CD4-positive, alpha-beta T cell (primary cell): ENCODE data around the gene COQ8B. TPM values are rescaled to one million over a fixed set of nuclear protein-coding genes. Genes with fewer than 3 reads are reported as not detected.

Experiments used
- ATAC-seq: fragments of 200-7000 bp; cut with Tn5 transposase; one replicate; pipeline ENCODE4 v1.10.0; 2022; ENCODE audit warnings: mild to moderate bottlenecking; ENCODE audit not compliant: poor library complexity
- CTCF ChIA-PET: fragments of 350-600 bp; sonication (Branson Sonifier 250); formaldehyde crosslinking; loops from one replicate; lab custom pipeline; 2021; ENCODE audit warnings: antibody characterized with exemption, inconsistent platforms; lab: Charles Lee
- POLR2A ChIA-PET: fragments of 350-600 bp; sonication (Branson Sonifier 250); formaldehyde crosslinking; loops from one replicate; lab custom pipeline; 2021; ENCODE audit warnings: antibody characterized with exemption, inconsistent platforms; lab: Charles Lee
- DNase-seq, 14 experiments: peaks; one replicate each; pipeline ENCODE4 v3.0.0-alpha.2; 2013 to 2020; ENCODE audit warnings: mixed read lengths in 2 of 14
- H3K27ac ChIP-seq, 2 donors: one replicate each; pipeline versions ENCODE4 v1.5.1 to v1.7.0; 2013; ENCODE audit warnings: low read length in 2 of 2, low read depth in 1 of 2, mild to moderate bottlenecking in 1 of 2
- H3K27me3 ChIP-seq, 2 experiments: 1 replicate in 1 of 2; 2 replicates in 1 of 2; pipeline versions ENCODE4 v1.6.1 to v1.7.0; 2013; ENCODE audit warnings: low read length in 2 of 2, control low read depth in 1 of 2, mild to moderate bottlenecking in 1 of 2, moderate library complexity in 1 of 2; ENCODE audit not compliant: insufficient read depth in 2 of 2, control insufficient read depth in 1 of 2
- H3K36me3 ChIP-seq: one replicate; pipeline ENCODE4 v1.6.1; 2013; ENCODE audit warnings: low read length, control low read depth; ENCODE audit not compliant: insufficient read depth
- H3K4me1 ChIP-seq: one replicate; pipeline ENCODE4 v1.6.1; 2013; ENCODE audit warnings: low read length, control low read depth; ENCODE audit not compliant: insufficient read depth
- H3K4me3 ChIP-seq: one replicate; pipeline ENCODE4 v1.5.1; 2013; ENCODE audit warnings: mild to moderate bottlenecking, low read length, moderate library complexity
- H3K9me3 ChIP-seq, 2 experiments: 1 replicate in 1 of 2; 2 replicates in 1 of 2; pipeline versions ENCODE4 v1.6.1 to v1.7.0; 2013; ENCODE audit warnings: low read length in 2 of 2, mild to moderate bottlenecking in 2 of 2, control low read depth in 1 of 2, moderate library complexity in 1 of 2; ENCODE audit not compliant: control insufficient read depth in 1 of 2, insufficient read depth in 1 of 2
- H3K27ac Mint-ChIP-seq: one replicate; pipeline ENCODE4 v1.8.0; 2020; ENCODE audit warnings: mixed read lengths
- H3K27me3 Mint-ChIP-seq: one replicate; pipeline ENCODE4 v1.8.0; 2021; ENCODE audit warnings: mixed read lengths
- H3K36me3 Mint-ChIP-seq: one replicate; pipeline ENCODE4 v1.8.0; 2021; ENCODE audit warnings: low read depth, mixed read lengths
- H3K4me1 Mint-ChIP-seq: one replicate; pipeline ENCODE4 v1.8.0; 2021; ENCODE audit warnings: low read depth, mixed read lengths
- H3K4me3 Mint-ChIP-seq: one replicate; pipeline ENCODE4 v1.8.0; 2020; ENCODE audit warnings: mild to moderate bottlenecking, mixed read lengths
- H3K9me3 Mint-ChIP-seq: one replicate; pipeline ENCODE4 v1.8.0; 2020; ENCODE audit warnings: mixed read lengths
- CTCF ChIP-seq: fragments of 200-600 bp; IDR thresholded peaks from one replicate; pipeline ENCODE4 v1.8.0; 2022; ENCODE audit warnings: antibody characterized with exemption, mild to moderate bottlenecking
- intact Hi-C, 2 experiments: fragments of 100-400 bp; cut with DNase I in 1 of 2; cut with micrococcal nuclease in 1 of 2; formaldehyde crosslinking; loops; one replicate each; pipeline versions ENCODE4 v1.15.1 to v1.9.0; 2023 to 2025; cut with DNase I, micrococcal nuclease
- total RNA-seq, 174 experiments: library from RNA in 2 of 174; stranded (reverse) in 2 of 174; gene quantifications; one replicate each; pipeline ENCODE4 v1.2.3 and lab custom pipeline; 2021 to 2026

The COQ8B gene
- total RNA-seq, 2 experiments from 2014 or later, result 16.4 to 18.3 TPM

GRCh38 chr19:40668991-40669614, 47.6 kb downstream of the COQ8B start:
- intact Hi-C loops, result loop anchor here in 1 of 2 experiments (10.0 kb wide), 1 partner anchor 46 kb away; the partner anchor contains the start of genes COQ8B and ITPKC
- H3K9me3 Mint-ChIP-seq, result peaks cover 5% of the 10 kb centered on the region
- H3K27ac Mint-ChIP-seq, result no peak overlapping the region
- no peak for TF ChIP-seq CTCF
- POLR2A ChIA-PET, result no interaction called here
- H3K4me3 Mint-ChIP-seq, result no peak overlapping the region
- H3K27ac ChIP-seq, result no peak overlapping the region
- H3K36me3 Mint-ChIP-seq, result peaks cover 40% of the 10 kb centered on the region
- peaks cover 24% of the 10 kb centered on the region for H3K36me3 ChIP-seq
- H3K4me3 ChIP-seq, result no peak overlapping the region
- no peaks in the 10 kb centered on the region for H3K27me3 Mint-ChIP-seq
- H3K4me1 ChIP-seq, result peaks cover 2% of the 10 kb centered on the region
- CTCF ChIA-PET, result no interaction called here
- H3K4me1 Mint-ChIP-seq, result no peaks in the 10 kb centered on the region
- ATAC-seq (no peak), DNase-seq (no peak)
- H3K9me3 ChIP-seq, result peaks cover 4% of the 10 kb centered on the region in 2 experiments
- no peaks in the 10 kb centered on the region for H3K27me3 ChIP-seq

DNA sequence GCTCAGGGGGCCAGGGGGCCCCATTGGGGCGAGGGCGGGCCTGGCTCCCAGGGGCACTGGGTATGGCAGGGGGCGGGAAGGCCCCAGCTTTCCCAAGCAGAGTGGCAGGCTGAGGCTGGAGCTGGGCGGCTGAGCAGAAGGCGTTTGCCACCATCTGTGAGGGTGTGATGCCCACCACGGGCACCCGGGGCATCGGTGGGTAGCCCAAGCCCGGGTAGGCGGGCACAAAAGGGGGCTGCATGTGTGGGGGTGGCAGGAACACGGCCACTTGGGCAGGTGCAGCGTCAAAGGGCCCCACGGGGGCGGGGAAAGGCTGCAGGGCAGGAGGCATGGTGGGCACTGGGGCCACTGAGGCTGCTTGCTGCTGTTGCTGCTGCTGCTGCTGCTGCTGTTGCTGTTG, 49.1 kb downstream of the COQ8B start:
- ChIA-PET CTCF (no interaction called here), POLR2A (no interaction called here)
- peaks cover 11% of the 10 kb centered on the region for H3K4me1 ChIP-seq
- Mint-ChIP-seq H3K4me1 (peaks cover 14% of the 10 kb centered on the region), H3K9me3 (peaks cover 5% of the 10 kb centered on the region), H3K36me3 (peaks cover 40% of the 10 kb centered on the region), H3K27me3 (no peaks in the 10 kb centered on the region), H3K27ac (no peak overlapping the region), H3K4me3 (no peak overlapping the region)
- H3K27ac ChIP-seq, result no peak overlapping the region
- no peaks in the 10 kb centered on the region for H3K27me3 ChIP-seq
- no peak for TF ChIP-seq CTCF
- peaks cover 17% of the 10 kb centered on the region for H3K36me3 ChIP-seq
- no peak overlapping the region for H3K4me3 ChIP-seq
- peaks cover 4% of the 10 kb centered on the region in 2 experiments for H3K9me3 ChIP-seq
- DNase-seq (no peak), ATAC-seq (no peak)
- intact Hi-C loops, result loop anchor here in 1 of 2 experiments (10.0 kb wide), 1 partner anchor 47 kb away; the partner anchor contains the start of genes COQ8B and ITPKC

DNA sequence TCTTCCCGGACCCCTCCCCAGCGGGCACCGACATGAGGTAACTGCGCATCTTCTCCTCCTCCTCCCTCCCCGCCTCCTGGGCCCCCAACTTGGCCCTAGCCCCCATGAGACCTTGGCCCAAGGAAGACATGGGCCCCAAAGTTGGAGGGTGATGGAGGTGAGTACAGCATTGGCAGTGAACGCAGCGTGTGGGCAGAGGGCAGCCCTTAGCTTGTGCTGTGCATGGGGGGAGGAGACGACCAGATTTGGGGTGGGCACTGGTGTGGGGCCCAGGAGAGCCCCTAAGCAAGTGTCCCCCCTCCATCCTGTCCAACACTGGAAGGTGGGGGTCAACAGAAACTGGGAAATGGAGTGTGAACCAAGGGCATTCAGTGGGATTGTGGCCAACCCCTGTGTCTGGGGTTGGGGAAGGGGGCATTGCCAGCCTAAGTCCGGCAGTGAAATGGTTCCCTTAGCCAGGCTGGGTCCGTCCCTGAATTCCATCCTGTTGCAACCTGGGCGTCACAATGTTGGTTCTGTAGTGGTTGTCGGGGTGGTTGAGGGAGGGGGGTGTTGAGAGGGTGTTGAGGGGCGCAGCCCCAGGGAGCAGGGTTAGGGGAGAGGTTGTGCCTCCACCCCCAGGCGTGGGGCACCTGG, 49.8 kb downstream of the COQ8B start:
- Histone ChIP-seq H3K36me3 (peaks cover 10% of the 10 kb centered on the region), H3K27ac (no peak overlapping the region), H3K27me3 (no peaks in the 10 kb centered on the region), H3K4me3 (no peak overlapping the region), H3K4me1 (peaks cover 15% of the 10 kb centered on the region), H3K9me3 (peaks cover 4% of the 10 kb centered on the region in 2 experiments)
- intact Hi-C loops, result loop anchor here in 1 of 2 experiments (10.0 kb wide), 1 partner anchor 48 kb away; the partner anchor contains the start of genes COQ8B and ITPKC
- peaks cover 5% of the 10 kb centered on the region for H3K9me3 Mint-ChIP-seq
- ATAC-seq, result no peak
- no peaks in the 10 kb centered on the region for H3K27me3 Mint-ChIP-seq
- POLR2A ChIA-PET, result no interaction called here
- H3K27ac Mint-ChIP-seq, result no peak overlapping the region
- DNase-seq, result no peak
- no peak overlapping the region for H3K4me3 Mint-ChIP-seq
- CTCF ChIA-PET, result no interaction called here
- no peak for TF ChIP-seq CTCF
- peaks cover 40% of the 10 kb centered on the region for H3K36me3 Mint-ChIP-seq
- H3K4me1 Mint-ChIP-seq, result peaks cover 16% of the 10 kb centered on the region
